B cell (primary cell): Measurements from ENCODE around the gene TWNK. TPM values are rescaled to one million over a fixed set of nuclear protein-coding genes. Genes with fewer than 3 reads are reported as not detected.

Experiments used
- ATAC-seq: fragments of 200-7000 bp; cut with Tn5 transposase; one replicate; pipeline ENCODE4 v1.10.0; 2021; ENCODE audit warnings: low read depth, mild to moderate bottlenecking, moderate number of reproducible peaks, moderate library complexity
- CTCF ChIA-PET: fragments of 350-600 bp; sonication (Branson Sonifier 250); formaldehyde crosslinking; loops from one replicate; lab custom pipeline; 2021; ENCODE audit warnings: antibody characterized with exemption, inconsistent platforms; lab: Charles Lee
- POLR2A ChIA-PET: fragments of 350-600 bp; sonication (Branson Sonifier 250); formaldehyde crosslinking; loops from one replicate; lab custom pipeline; 2021; ENCODE audit warnings: antibody characterized with exemption; lab: Charles Lee
- DNase-seq: peaks from one replicate; pipeline ENCODE4 v3.0.0; 2013
- H2AFZ ChIP-seq: 2 replicates; pipeline ENCODE4 v1.6.1; 2012; ENCODE audit warnings: mild to moderate bottlenecking, low read depth, low read length; ENCODE audit not compliant: insufficient read depth, poor library complexity, severe bottlenecking
- H3K27ac ChIP-seq, 2 donors: 1 replicate in 1 of 2; 2 replicates in 1 of 2; pipeline ENCODE4 v1.5.1; 2012 to 2013; ENCODE audit warnings: low read length in 2 of 2, mild to moderate bottlenecking in 2 of 2, moderate library complexity in 1 of 2
- H3K27me3 ChIP-seq, 4 experiments: fragments of 200-600 bp in 1 of 4; sonication (generic) in 1 of 4; replicated peaks in 1 of 4; 1 replicate in 2 of 4; 2 replicates in 2 of 4; pipeline versions ENCODE4 v1.6.1 to v1.7.0; 2013 to 2016; ENCODE audit warnings: low read length in 3 of 4, mild to moderate bottlenecking in 2 of 4, mixed read lengths in 1 of 4, moderate library complexity in 1 of 4; ENCODE audit not compliant: insufficient read depth in 4 of 4, control insufficient read depth in 3 of 4; ENCODE audit errors: control extremely low read depth in 1 of 4
- H3K36me3 ChIP-seq, 2 experiments: replicated peaks in 1 of 2; 1 replicate in 1 of 2; 2 replicates in 1 of 2; pipeline versions ENCODE4 v1.6.1 to v1.7.1; 2013; ENCODE audit warnings: low read length in 1 of 2; ENCODE audit not compliant: insufficient read depth in 2 of 2, control insufficient read depth in 1 of 2; ENCODE audit errors: control extremely low read depth in 1 of 2, extremely low read depth in 1 of 2
- H3K4me1 ChIP-seq, 2 donors: fragments of 200-600 bp in 1 of 2; sonication (generic) in 1 of 2; 1 replicate in 1 of 2; 2 replicates in 1 of 2; pipeline versions ENCODE4 v1.5.1 to v1.6.1; 2013 to 2017; ENCODE audit warnings: low read length in 2 of 2; ENCODE audit not compliant: control insufficient read depth in 2 of 2, insufficient read depth in 2 of 2
- H3K4me2 ChIP-seq: replicated peaks from 2 replicates; pipeline ENCODE3; 2012; ENCODE audit warnings: mild to moderate bottlenecking, low read depth, low read length; ENCODE audit not compliant: poor library complexity, severe bottlenecking
- H3K4me3 ChIP-seq, 5 experiments: fragments of 200-600 bp in 1 of 5; sonication (generic) in 1 of 5; 1 replicate in 3 of 5; 2 replicates in 2 of 5; pipeline versions ENCODE4 v1.5.1 to v1.7.0; 2011 to 2016; ENCODE audit warnings: low read length in 4 of 5, mild to moderate bottlenecking in 4 of 5, low read depth in 2 of 5, control low read depth in 1 of 5, moderate library complexity in 1 of 5; ENCODE audit not compliant: insufficient read depth in 1 of 5; ENCODE audit errors: control extremely low read depth in 1 of 5, extremely low read depth in 1 of 5
- H3K79me2 ChIP-seq: fragments of 200-600 bp; sonication (generic); one replicate; pipeline ENCODE4 v1.6.0; 2016; ENCODE audit warnings: low read length; ENCODE audit not compliant: control insufficient read depth, insufficient read depth
- H3K9ac ChIP-seq: fragments of 200-600 bp; sonication (generic); 2 replicates; pipeline ENCODE4 v1.6.1; 2017; ENCODE audit warnings: mild to moderate bottlenecking, low read length, moderate library complexity
- H3K9me3 ChIP-seq, 3 donors: one replicate each; pipeline versions ENCODE4 v1.6.1 to v1.7.1; 2013; ENCODE audit warnings: low read length in 2 of 3; ENCODE audit not compliant: control insufficient read depth in 2 of 3, insufficient read depth in 1 of 3; ENCODE audit errors: control extremely low read depth in 1 of 3
- H4K20me1 ChIP-seq: 2 replicates; pipeline ENCODE4 v1.6.0; 2012; ENCODE audit warnings: mild to moderate bottlenecking, low read length; ENCODE audit not compliant: insufficient read depth, control insufficient read depth, poor library complexity, severe bottlenecking
- H3K27ac Mint-ChIP-seq: one replicate; pipeline ENCODE4 v1.8.0; 2021; ENCODE audit warnings: mixed read lengths
- H3K27me3 Mint-ChIP-seq: one replicate; pipeline ENCODE4 v1.8.0; 2021; ENCODE audit warnings: mixed read lengths
- H3K4me1 Mint-ChIP-seq: one replicate; pipeline ENCODE4 v1.8.0; 2021; ENCODE audit warnings: mixed read lengths
- H3K4me3 Mint-ChIP-seq: one replicate; pipeline ENCODE4 v1.8.0; 2021; ENCODE audit warnings: mixed read lengths
- H3K9me3 Mint-ChIP-seq: one replicate; pipeline ENCODE4 v1.8.0; 2022; ENCODE audit warnings: mixed read lengths; ENCODE audit not compliant: insufficient read depth
- EZH2 ChIP-seq: IDR thresholded peaks from 2 replicates; pipeline ENCODE4 v1.6.1; 2012; ENCODE audit warnings: borderline replicate concordance, low read depth, mild to moderate bottlenecking, moderate library complexity, low read length; ENCODE audit not compliant: insufficient read depth, poor library complexity, severe bottlenecking
- WGBS: methylation state at CpG from one replicate; pipeline ENCODE4 v1.1.5; 2013; ENCODE audit warnings: missing lambda C conversion rate; ENCODE audit not compliant: insufficient coverage; 5-methylcytosine and 5-hydroxymethylcytosine counted together
- intact Hi-C: fragments of 100-400 bp; cut with micrococcal nuclease; formaldehyde crosslinking; loops from one replicate; pipeline ENCODE4 v1.10.0; 2022
- polyA plus RNA-seq: library from polyadenylated mRNA; depleted of rRNA; stranded (reverse); fragments of >200 nt; gene quantifications from 2 replicates; pipeline ENCODE4 v1.2.3, GENCODE V29; 2012
- total RNA-seq, 2 donors: library from RNA; stranded (reverse); fragments of 120-200 nt in 1 of 2; gene quantifications; 1 replicate in 1 of 2; 2 replicates in 1 of 2; pipeline versions ENCODE4 v1.2.3 to v1.2.4, GENCODE V29; 2013 to 2022
- TF ChIP-seq, protein P1 (sequence below): fragments of 200-600 bp; IDR thresholded peaks from one replicate; pipeline ENCODE4 v1.8.0; 2022; ENCODE audit warnings: antibody characterized with exemption, mild to moderate bottlenecking

TWNK gene
- total and polyA plus RNA-seq, 2 donors (not counting 1 experiment from before 2014, with no cell fraction given): 7.2 to 11.8 TPM

- no peaks in the 10 kb centered on the region for H3K9me3 ChIP-seq
- Mint-ChIP-seq H3K27me3 (no peaks in the 10 kb centered on the region), H3K9me3 (no peaks in the 10 kb centered on the region), H3K4me3 (no peak overlapping the region), H3K27ac (no peak overlapping the region), H3K4me1 (no peaks in the 10 kb centered on the region)
- ChIA-PET CTCF (interaction anchor here (1.3 kb wide), 1 partner anchor 11 kb away, joined by 3 read pairs; the partner anchor contains the start of gene SEMA4G), POLR2A (no interaction called here)
- 98% methylated on average over 16 of the region's 16 CpGs for WGBS
- intact Hi-C loops: no loop called here
- H3K27ac ChIP-seq: no peak overlapping the region
- H3K4me2 ChIP-seq: no peak overlapping the region
- H3K4me3 ChIP-seq: no peak overlapping the region
- ATAC-seq (no peak), DNase-seq (no peak)
- H3K4me1 ChIP-seq: no peaks in the 10 kb centered on the region
- H3K9ac ChIP-seq: no peak overlapping the region
- H3K27me3 ChIP-seq: no peaks in the 10 kb centered on the region
- no peak overlapping the region for H2AFZ ChIP-seq
- no peaks in the 10 kb centered on the region for H4K20me1 ChIP-seq
- peaks cover 0 to 30% of the 10 kb centered on the region in 2 experiments for H3K36me3 ChIP-seq
- no peaks in the 10 kb centered on the region for H3K79me2 ChIP-seq
- TF ChIP-seq EZH2: no peak
- TF ChIP-seq, protein P1, sequence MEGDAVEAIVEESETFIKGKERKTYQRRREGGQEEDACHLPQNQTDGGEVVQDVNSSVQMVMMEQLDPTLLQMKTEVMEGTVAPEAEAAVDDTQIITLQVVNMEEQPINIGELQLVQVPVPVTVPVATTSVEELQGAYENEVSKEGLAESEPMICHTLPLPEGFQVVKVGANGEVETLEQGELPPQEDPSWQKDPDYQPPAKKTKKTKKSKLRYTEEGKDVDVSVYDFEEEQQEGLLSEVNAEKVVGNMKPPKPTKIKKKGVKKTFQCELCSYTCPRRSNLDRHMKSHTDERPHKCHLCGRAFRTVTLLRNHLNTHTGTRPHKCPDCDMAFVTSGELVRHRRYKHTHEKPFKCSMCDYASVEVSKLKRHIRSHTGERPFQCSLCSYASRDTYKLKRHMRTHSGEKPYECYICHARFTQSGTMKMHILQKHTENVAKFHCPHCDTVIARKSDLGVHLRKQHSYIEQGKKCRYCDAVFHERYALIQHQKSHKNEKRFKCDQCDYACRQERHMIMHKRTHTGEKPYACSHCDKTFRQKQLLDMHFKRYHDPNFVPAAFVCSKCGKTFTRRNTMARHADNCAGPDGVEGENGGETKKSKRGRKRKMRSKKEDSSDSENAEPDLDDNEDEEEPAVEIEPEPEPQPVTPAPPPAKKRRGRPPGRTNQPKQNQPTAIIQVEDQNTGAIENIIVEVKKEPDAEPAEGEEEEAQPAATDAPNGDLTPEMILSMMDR: no peak
Observed at GRCh38 chr10:100979791-100980272, 7.5 kb upstream of the TWNK start.

GRCh38 chr10:100980311-100980710 lies 7.0 kb upstream of the TWNK start:
- Mint-ChIP-seq H3K27ac (no peak overlapping the region), H3K9me3 (no peaks in the 10 kb centered on the region), H3K4me1 (no peaks in the 10 kb centered on the region), H3K4me3 (no peak overlapping the region), H3K27me3 (no peaks in the 10 kb centered on the region)
- H3K4me3 ChIP-seq: no peak overlapping the region
- no peak overlapping the region for H3K27ac ChIP-seq
- no peak overlapping the region for H3K9ac ChIP-seq
- no peak overlapping the region for H3K4me2 ChIP-seq
- no peaks in the 10 kb centered on the region for H3K4me1 ChIP-seq
- no peaks in the 10 kb centered on the region for H3K9me3 ChIP-seq
- DNase-seq (no peak), ATAC-seq (no peak)
- H4K20me1 ChIP-seq: no peaks in the 10 kb centered on the region
- H2AFZ ChIP-seq: no peak overlapping the region
- 100% methylated on average over 2 of the region's 2 CpGs for WGBS
- peaks cover 0 to 30% of the 10 kb centered on the region in 2 experiments for H3K36me3 ChIP-seq
- POLR2A ChIA-PET: no interaction called here
- no peaks in the 10 kb centered on the region for H3K79me2 ChIP-seq
- CTCF ChIA-PET: interaction anchor here (1.3 kb wide), 1 partner anchor 12 kb away, joined by 3 read pairs; the partner anchor contains the start of gene SEMA4G
- no peaks in the 10 kb centered on the region for H3K27me3 ChIP-seq
- TF ChIP-seq EZH2: no peak
- TF ChIP-seq, protein P1: no peak
- intact Hi-C loops: no loop called here
